AG04450 (cell line): ENCODE data around the gene CYP4F22. TPM values are rescaled to one million over a fixed set of nuclear protein-coding genes. Genes with fewer than 3 reads are reported as not detected.
"Not testable (repeated sequence)": the region's sequence is repeated elsewhere in the genome, so short reads cannot be mapped to it uniquely, and the experiment has no call there.

ENCODE experiments used
- CTCF ChIA-PET: fragments of 300-600, 350-600 bp; formaldehyde crosslinking; extraction: SDS; loops from one replicate; lab custom pipeline; 2022; ENCODE audit warnings: antibody characterized with exemption, inconsistent platforms; lab: Charles Lee
- POLR2A ChIA-PET: fragments of 350-600 bp; formaldehyde crosslinking; extraction: SDS; loops from one replicate; lab custom pipeline; 2021; ENCODE audit warnings: antibody characterized with exemption, inconsistent platforms; lab: Yijun Ruan, JAX
- DNase-seq: peaks from one replicate; pipeline ENCODE4 v3.0.0-alpha.2; 2011; ENCODE audit warnings: low read depth, low spot score
- H3K27ac ChIP-seq: one replicate; pipeline ENCODE4 v1.5.1; 2012; ENCODE audit warnings: low read depth, low read length, control low read depth
- H3K27me3 ChIP-seq: one replicate; pipeline ENCODE4 v1.6.0; 2012; ENCODE audit warnings: low read length; ENCODE audit not compliant: control insufficient read depth, insufficient read depth
- H3K4me3 ChIP-seq: 2 replicates; pipeline ENCODE4 v1.5.1; 2011; ENCODE audit warnings: mild to moderate bottlenecking, low read depth, low read length, control low read depth
- H3K9me3 ChIP-seq: 2 replicates; pipeline ENCODE4 v1.5.1; 2012; ENCODE audit warnings: low read length; ENCODE audit not compliant: control insufficient read depth, insufficient read depth
- polyA plus RNA-seq: library from polyadenylated mRNA; depleted of rRNA; stranded (reverse); fragments of >200 nt; gene quantifications from 2 replicates; pipeline ENCODE4 v1.2.3, GENCODE V29; 2011
- TF ChIP-seq, protein P1 (sequence below): IDR thresholded peaks from 2 replicates; pipeline ENCODE4 v1.5.1; 2011; ENCODE audit warnings: low read depth, low read length, control low read depth, inconsistent platforms

CYP4F22 gene
- polyA plus RNA-seq, 1 experiment: not detected

DNA sequence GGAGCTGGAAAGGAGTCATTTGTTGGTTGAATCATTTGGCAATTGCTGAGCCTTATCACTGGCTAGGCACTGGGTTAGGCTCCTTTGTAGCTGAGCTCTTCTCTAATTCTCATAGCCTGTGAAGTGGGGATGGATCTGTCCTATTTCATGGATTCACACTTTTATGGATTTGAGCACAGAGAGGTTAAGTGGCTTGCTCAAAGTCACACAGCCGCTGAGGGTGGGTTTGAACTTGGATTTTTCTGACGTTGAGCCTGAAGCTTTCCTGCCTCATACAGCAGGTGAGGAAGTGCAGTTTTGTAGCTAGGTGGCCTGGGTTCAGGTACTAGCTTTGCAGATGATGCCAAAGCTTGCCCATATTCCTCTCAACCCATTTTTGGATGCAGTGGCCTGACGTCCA, 19.4 kb downstream of the CYP4F22 start:
- DNase-seq: no peak
- CTCF ChIA-PET: no interaction called here
- H3K4me3 ChIP-seq: no peak overlapping the region
- H3K27ac ChIP-seq: no peak overlapping the region
- H3K9me3 ChIP-seq: no peaks in the 10 kb centered on the region
- no peaks in the 10 kb centered on the region for H3K27me3 ChIP-seq
- POLR2A ChIA-PET: no interaction called here
- TF ChIP-seq, protein P1, sequence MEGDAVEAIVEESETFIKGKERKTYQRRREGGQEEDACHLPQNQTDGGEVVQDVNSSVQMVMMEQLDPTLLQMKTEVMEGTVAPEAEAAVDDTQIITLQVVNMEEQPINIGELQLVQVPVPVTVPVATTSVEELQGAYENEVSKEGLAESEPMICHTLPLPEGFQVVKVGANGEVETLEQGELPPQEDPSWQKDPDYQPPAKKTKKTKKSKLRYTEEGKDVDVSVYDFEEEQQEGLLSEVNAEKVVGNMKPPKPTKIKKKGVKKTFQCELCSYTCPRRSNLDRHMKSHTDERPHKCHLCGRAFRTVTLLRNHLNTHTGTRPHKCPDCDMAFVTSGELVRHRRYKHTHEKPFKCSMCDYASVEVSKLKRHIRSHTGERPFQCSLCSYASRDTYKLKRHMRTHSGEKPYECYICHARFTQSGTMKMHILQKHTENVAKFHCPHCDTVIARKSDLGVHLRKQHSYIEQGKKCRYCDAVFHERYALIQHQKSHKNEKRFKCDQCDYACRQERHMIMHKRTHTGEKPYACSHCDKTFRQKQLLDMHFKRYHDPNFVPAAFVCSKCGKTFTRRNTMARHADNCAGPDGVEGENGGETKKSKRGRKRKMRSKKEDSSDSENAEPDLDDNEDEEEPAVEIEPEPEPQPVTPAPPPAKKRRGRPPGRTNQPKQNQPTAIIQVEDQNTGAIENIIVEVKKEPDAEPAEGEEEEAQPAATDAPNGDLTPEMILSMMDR: no peak

DNA sequence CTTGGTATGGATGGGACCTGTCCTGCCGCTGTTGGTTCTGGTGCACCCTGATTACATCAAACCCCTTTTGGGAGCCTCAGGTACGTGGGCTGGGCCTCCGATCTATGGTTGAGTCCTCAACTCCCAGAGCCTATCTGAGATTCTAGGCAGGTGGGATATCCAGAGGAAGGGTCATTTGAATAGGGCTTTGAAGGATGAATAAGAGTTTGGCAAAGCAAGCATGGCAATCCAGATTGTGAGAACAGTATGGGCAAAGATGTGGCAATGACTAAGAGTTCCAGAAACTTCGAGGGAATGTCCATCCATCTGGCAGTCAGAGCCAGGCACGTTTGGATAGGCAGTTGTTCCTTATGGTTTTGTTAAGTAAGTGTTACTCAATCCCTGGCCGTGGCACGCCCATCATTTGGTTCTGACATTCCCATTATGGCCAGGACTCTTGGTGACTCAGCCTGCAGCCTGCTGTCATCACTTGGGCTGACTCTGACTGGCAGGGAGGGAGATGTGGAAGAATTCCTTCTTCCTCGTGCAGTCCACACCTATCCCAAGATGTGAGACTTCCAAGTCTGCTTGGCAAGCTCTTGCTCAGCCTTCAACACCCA, 21.5 kb downstream of the CYP4F22 start:
- no peaks in the 10 kb centered on the region for H3K27me3 ChIP-seq
- no peaks in the 10 kb centered on the region for H3K9me3 ChIP-seq
- POLR2A ChIA-PET: no interaction called here
- H3K4me3 ChIP-seq: no peak overlapping the region
- no peak for DNase-seq
- TF ChIP-seq, protein P1: no peak
- CTCF ChIA-PET: no interaction called here
- no peak overlapping the region for H3K27ac ChIP-seq

DNA sequence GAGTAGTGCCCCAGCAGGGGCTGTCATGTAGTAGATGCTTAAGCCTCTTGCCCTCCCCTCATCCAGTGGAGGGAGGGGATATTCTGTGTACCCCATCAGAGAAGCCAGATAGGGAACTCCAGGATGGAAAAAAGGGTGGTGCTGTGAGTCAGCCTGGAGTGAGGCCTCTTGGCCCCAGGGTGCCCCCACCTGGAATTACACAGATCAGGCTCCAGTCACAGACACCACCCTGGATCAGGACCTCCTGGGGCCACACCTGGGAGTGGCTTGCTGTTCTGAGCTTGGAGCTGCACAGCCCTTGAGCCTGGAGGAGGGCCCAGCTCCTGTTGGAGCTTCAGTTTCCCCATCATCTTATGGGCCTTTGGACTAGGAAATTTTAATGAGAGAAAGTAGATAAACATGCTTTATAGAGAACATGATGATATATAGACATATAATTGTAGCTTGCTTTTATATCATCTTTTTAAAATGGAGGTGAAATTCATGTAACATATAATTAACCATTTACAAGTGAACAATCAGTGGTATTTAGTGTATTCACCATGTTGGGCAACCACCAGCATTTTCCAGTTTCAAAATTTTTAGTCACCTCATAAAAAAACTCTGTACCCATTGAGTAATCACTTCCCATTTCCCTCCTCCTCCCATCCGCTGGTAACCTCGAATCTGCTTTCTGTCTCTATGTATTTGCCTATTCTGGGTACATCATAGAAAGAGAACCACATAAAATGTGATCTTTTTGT, 24.6 kb downstream of the CYP4F22 start:
- TF ChIP-seq, protein P1: no peak
- no peak for DNase-seq
- Histone ChIP-seq H3K27ac (no peak overlapping the region), H3K4me3 (no peak overlapping the region), H3K27me3 (no peaks in the 10 kb centered on the region), H3K9me3 (no peaks in the 10 kb centered on the region)
- CTCF ChIA-PET: no interaction called here
- POLR2A ChIA-PET: no interaction called here

DNA sequence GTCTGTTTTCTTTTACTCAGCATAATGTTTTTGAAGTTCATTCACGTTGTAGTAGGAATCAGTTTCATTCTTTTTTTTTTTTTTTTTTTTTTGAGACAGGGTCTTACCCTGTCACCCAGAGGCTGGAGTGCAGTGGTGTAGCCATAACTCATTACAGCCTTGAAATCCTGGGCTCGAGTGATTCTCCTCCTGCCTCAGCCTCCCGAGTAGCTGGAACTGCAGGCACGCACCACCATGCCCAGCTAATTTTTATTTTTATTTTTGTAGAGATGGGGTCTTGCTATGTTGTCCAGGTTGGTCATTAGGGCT, 25.2 kb downstream of the CYP4F22 start:
- H3K4me3 ChIP-seq, H3K27me3 ChIP-seq, DNase-seq, POLR2A ChIA-PET, CTCF ChIA-PET, H3K27ac ChIP-seq, H3K9me3 ChIP-seq: not testable (repeated sequence)

DNA sequence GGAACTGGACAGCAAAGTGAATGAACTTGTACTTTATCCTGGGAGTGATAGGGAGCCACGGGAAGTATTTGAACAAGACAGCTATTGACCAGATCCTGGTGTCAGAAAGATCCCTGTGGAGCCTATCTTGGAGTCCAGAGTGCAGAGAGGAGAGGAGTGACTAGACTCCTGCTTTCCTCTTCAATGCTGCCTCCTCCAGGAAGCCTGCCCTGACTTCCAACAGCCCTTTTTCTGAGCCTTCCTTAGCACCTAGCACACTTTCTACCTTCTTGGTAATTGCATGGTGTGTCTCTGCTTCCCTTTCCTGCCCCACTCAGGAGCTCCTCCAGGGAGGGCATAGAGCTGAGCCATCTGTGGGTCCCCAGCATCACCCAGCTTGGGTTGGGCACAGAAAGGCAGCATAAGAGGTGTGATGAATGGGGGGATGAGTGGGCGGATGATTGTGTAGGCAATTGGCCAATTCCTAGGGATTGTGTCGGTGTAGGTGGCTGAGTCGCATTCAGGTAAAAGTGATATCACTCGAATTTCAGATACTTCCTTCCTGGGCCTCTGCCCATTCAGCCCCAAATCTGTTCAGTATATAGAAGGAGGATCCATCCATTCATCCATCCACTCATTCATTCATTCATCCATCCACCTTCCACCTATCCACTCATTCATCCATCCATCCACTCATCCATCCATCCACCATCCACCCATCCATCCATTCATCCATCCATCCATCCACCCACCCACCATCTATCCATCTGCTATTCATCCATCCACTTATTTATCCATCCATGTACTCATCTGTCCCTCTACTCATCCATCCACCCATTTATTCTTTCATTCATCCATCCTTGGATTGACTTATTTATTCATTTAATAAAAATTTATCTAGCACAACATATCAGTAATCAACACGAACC, 26.9 kb downstream of the CYP4F22 start:
- no peak for DNase-seq
- ChIA-PET CTCF (interaction anchor here (0.5 kb wide), 1 partner anchor 19 kb away, joined by 6 read pairs; no protein-coding TSS in a partner anchor), POLR2A (no interaction called here)
- Histone ChIP-seq H3K4me3 (no peak overlapping the region), H3K9me3 (no peaks in the 10 kb centered on the region), H3K27me3 (no peaks in the 10 kb centered on the region), H3K27ac (no peak overlapping the region)
- TF ChIP-seq, protein P1: no peak
